ENCODE results near the gene TGDS. TPM values are rescaled to one million over a fixed set of nuclear protein-coding genes. Genes with fewer than 3 reads are reported as not detected.

Gene TGDS
- total and polyA plus RNA-seq, 2 of the 8 experiments (the other 6 are each of a cell fraction or from before 2014, with no cell fraction given), result 11.6 to 11.8 TPM

DNA sequence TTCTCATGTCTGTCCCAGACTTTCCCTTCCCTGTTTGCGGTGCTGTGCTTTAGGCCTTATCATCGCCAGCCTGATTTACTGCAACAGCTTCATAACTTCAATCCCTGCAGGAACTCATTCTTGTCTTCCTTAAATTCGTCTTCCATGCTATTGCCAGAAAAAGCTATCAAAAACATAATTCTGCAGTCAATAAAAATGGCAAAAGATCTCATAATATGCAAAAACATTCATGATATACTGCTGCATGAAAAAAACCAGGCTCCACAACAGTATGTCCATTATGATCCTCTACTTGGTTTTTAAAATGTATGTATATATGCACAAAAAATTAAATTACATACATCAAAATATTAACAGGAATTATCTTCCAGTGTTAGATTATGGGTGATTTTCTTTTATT lies 28.4 kb downstream of the TGDS start:
- whole genome bisulfite sequencing, 2 experiments (ENCODE audit: extremely low coverage in 1 of 2, insufficient coverage in 1 of 2, insufficient read length in 1 of 2, insufficient replicate concordance in 2 of 2, low coverage in 1 of 2, low lambda C conversion rate in 2 of 2, missing lambda C conversion rate in 1 of 2), result 84% methylated on average over 3 of the region's 3 CpGs; no CpG with 5 or more reads in 1 of the 2 experiments
- no peak overlapping the region for H3K4me3 ChIP-seq (ENCODE audit: extremely low read depth in 1 of 4, insufficient read depth in 2 of 4, low read depth in 3 of 4, low read length in 4 of 4)
- H3K56ac ChIP-seq (replicated peaks; ENCODE audit: insufficient read length, low read depth, low read length), result no peak overlapping the region
- no peaks in the 10 kb centered on the region; the same call in 1 of the 2 replicates for H3K23me2 ChIP-seq (ENCODE audit: low read depth, low read length)
- no peaks in the 10 kb centered on the region for H3K4me1 ChIP-seq (replicated peaks in 1 of 4; ENCODE audit: control insufficient read depth in 3 of 4, insufficient read depth in 4 of 4, low read length in 3 of 4)
- H3K18ac ChIP-seq (ENCODE audit: extremely low read depth, low read length), result no peak overlapping the region
- no peaks in the 10 kb centered on the region for H3K79me2 ChIP-seq (ENCODE audit: control insufficient read depth in 1 of 2, insufficient read depth in 2 of 2, low read length in 2 of 2)
- no peak overlapping the region for H4K91ac ChIP-seq (replicated peaks; ENCODE audit: insufficient read length, low read length)
- no peak overlapping the region for H3K4me2 ChIP-seq (ENCODE audit: insufficient read depth in 1 of 2, low read depth in 2 of 2, low read length in 2 of 2)
- no peaks in the 10 kb centered on the region for H3K27me3 ChIP-seq (replicated peaks in 1 of 4; ENCODE audit: control insufficient read depth in 3 of 4, extremely low read depth in 1 of 4, insufficient read depth in 3 of 4, low read length in 3 of 4)
- TF ChIP-seq SAP30 (IDR thresholded peaks at IDR 0.05; ENCODE audit: insufficient read depth, insufficient replicate concordance, low read length) (no peak), TAF7 (optimal IDR thresholded peaks at IDR 0.05; ENCODE audit: borderline replicate concordance, low read depth, low read length) (no peak), SIRT6 (IDR thresholded peaks at IDR 0.05; ENCODE audit: low read length) (no peak), JUN (IDR thresholded peaks at IDR 0.05; ENCODE audit: low read depth, low read length) (no peak), RFX5 (IDR thresholded peaks at IDR 0.05; ENCODE audit: borderline replicate concordance, low read depth, low read length) (no peak), KDM1A (IDR thresholded peaks at IDR 0.05; ENCODE audit: borderline replicate concordance, low read length) (no peak)
- no peak overlapping the region for H3K23ac ChIP-seq (ENCODE audit: insufficient read length)
- no peak overlapping the region for H3K27ac ChIP-seq (ENCODE audit: low read depth, low read length)
- H4K5ac ChIP-seq (ENCODE audit: insufficient read length, low read depth, low read length), result no peak overlapping the region
- no peaks in the 10 kb centered on the region for H4K20me1 ChIP-seq (replicated peaks in 1 of 2; ENCODE audit: control insufficient read depth in 1 of 2, insufficient read depth in 2 of 2, low read length in 2 of 2)
- no peak overlapping the region for H2AFZ ChIP-seq (ENCODE audit: low read length)
- DNase-seq (ENCODE audit: low read depth in 1 of 2, low spot score in 2 of 2) (no peak), FAIRE-seq (no peak)
- POLR2A ChIA-PET (ENCODE audit: partially characterized antibody), result interaction anchor here (0.9 to 1.3 kb wide), 2 partner anchors 18 to 134 kb away, joined by 3 read pairs; no protein-coding TSS in a partner anchor
- H3K14ac ChIP-seq (ENCODE audit: insufficient read length), result no peak overlapping the region
- no peak overlapping the region for H2BK5ac ChIP-seq (ENCODE audit: low read depth, low read length)
- no peak overlapping the region for H3K4ac ChIP-seq (replicated peaks; ENCODE audit: insufficient read length, low read depth, low read length)
- no peaks in the 10 kb centered on the region for H3K79me1 ChIP-seq (ENCODE audit: low read depth, low read length)
- no peaks in the 10 kb centered on the region for H3K9me3 ChIP-seq (ENCODE audit: insufficient read depth in 2 of 2, low read depth in 1 of 2, low read length in 1 of 2)
- H3K36me3 ChIP-seq (ENCODE audit: control insufficient read depth in 2 of 4, insufficient read depth in 4 of 4, low read length in 3 of 4), result peaks cover 0 to 25% (median 7%) of the 10 kb centered on the region in 4 experiments; a peak in 7 of 8 replicates
- no peak overlapping the region for H2AK5ac ChIP-seq (ENCODE audit: low read depth, low read length)
- no peak overlapping the region for H2BK15ac ChIP-seq (ENCODE audit: low read length)
- H2BK12ac ChIP-seq (ENCODE audit: low read depth, low read length), result no peak overlapping the region
- no peak overlapping the region for H2BK20ac ChIP-seq (ENCODE audit: low read length)
- no peak overlapping the region for H2BK120ac ChIP-seq (replicated peaks; ENCODE audit: low read depth, low read length)
- CTCF ChIA-PET (ENCODE audit: partially characterized antibody), result interaction anchor here (0.9 to 1.4 kb wide), 2 partner anchors 13 to 53 kb away, joined by 3 to 4 read pairs; no protein-coding TSS in a partner anchor
- no peak overlapping the region for H3K9ac ChIP-seq (replicated peaks in 1 of 4; ENCODE audit: extremely low read depth in 1 of 4, low read depth in 3 of 4, low read length in 3 of 4)
- H4K8ac ChIP-seq (ENCODE audit: extremely low read depth, insufficient read depth, low read length), result no peak overlapping the region

Data from H1 (cell line).